ENCODE results near the gene CCDC177. TPM values are rescaled to one million over a fixed set of nuclear protein-coding genes. Genes with fewer than 3 reads are reported as not detected.

Gene CCDC177
- total RNA-seq, 1 donor from 2014 or later, result not detected

DNA sequence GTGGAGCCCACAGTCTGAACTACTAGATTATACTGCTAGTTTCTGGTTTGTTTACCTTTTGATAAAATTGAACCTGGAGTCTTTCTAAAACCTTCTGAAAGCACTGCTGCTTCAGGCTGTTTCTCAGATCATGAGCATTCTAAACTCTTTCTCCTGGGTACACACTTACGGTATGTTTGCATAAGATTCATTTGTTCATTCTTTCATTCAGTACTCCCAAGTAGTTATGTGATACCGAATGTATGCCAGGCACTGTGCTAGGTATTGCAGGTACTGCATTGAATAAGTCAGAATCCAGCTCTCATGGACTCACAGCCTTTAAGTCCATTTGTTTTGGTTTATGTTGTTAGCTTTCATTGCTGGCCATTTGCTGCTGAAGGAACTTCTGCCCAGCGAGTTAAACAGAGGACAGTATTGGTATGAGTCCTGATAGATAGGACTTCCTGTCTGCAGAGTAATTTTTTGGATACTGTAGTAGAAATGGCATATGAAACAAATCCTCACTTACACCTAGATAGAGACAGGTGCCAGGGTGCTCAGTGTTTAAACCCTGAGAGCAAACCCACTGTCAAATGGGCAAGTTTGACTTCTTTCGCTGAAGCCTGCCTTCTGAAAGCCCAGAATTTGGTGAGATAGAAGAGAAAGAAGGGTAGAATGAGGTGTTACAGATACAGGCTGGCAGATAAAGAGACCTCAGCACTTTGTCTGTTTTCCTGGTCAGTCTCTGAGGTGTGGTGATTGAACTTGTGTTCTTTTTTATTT, 38.8 kb upstream of the CCDC177 start:
- no peak for DNase-seq
- TF ChIP-seq, protein P1, sequence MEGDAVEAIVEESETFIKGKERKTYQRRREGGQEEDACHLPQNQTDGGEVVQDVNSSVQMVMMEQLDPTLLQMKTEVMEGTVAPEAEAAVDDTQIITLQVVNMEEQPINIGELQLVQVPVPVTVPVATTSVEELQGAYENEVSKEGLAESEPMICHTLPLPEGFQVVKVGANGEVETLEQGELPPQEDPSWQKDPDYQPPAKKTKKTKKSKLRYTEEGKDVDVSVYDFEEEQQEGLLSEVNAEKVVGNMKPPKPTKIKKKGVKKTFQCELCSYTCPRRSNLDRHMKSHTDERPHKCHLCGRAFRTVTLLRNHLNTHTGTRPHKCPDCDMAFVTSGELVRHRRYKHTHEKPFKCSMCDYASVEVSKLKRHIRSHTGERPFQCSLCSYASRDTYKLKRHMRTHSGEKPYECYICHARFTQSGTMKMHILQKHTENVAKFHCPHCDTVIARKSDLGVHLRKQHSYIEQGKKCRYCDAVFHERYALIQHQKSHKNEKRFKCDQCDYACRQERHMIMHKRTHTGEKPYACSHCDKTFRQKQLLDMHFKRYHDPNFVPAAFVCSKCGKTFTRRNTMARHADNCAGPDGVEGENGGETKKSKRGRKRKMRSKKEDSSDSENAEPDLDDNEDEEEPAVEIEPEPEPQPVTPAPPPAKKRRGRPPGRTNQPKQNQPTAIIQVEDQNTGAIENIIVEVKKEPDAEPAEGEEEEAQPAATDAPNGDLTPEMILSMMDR (IDR thresholded peaks at IDR 0.05), result no peak
- Histone ChIP-seq H3K9me3 (no peaks in the 10 kb centered on the region), H3K27ac (peak overlapping the region; percentile 93), H3K4me3 (peak overlapping the region; percentile 80), H3K4me1 (peaks cover 68% of the 10 kb centered on the region), H3K36me3 (no peaks in the 10 kb centered on the region), H3K27me3 (ENCODE audit: low read depth) (no peaks in the 10 kb centered on the region)
- intact Hi-C loops (cut with DNase I), result no loop called here
- ATAC-seq, result no peak

DNA sequence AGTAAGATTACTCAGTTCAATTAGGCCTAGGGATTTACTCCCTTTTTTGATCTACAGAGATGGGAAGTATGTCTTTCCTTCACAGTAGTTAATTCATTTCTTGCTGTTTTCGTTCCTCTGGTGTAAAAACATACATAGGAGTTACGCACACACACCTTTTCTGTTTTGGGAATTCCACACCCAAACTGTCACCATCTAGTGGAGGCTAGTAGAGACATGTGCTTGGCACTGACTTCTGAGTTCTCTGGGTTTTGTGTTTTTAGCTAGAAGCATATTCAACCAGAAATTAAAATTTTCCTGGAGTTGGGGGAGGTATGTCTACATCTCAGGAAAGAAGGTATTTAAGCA, 38.1 kb upstream of the CCDC177 start:
- no peak for DNase-seq

DNA sequence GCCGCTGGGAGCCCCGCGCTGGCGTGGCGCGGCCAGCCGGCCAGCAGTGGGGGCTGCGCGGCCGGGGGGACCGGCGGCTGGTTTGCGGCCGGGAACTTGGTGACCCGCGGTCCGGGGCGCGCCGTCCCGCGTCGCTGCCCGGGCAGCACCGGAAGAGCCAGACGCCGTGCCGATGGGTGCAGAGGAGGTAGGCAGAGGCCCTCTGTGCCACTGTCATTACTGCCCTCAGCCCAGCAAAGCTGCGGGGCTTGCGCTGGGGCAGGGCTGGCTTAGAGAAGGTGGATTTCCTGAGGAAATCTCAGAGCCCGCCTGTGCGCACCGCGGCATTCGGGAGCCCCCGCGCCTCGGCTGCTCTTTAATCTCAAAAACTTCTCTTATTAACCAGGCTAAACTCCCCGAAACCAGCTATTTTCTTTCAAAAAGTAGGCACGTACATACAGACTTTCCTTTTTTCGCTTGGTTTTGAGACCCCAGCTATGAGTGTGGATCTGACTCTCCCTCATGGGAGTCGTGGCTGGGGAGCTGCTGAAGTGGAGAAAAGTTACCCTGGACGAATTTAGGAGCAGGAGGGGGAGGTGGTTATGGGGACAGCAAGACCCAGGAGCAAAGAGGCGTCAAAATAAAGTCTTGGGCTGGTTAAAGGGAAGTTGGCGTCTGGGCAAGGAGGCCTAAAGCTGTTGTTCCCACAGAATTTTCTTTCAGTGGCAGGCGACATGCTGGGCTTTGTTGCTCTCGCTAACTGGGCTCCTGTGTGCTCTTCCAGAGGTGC, 37.5 kb upstream of the CCDC177 start:
- Histone ChIP-seq H3K4me3 (peak overlapping the region; percentile 80), H3K9me3 (no peaks in the 10 kb centered on the region), H3K27me3 (ENCODE audit: low read depth) (no peaks in the 10 kb centered on the region), H3K27ac (peak overlapping the region; percentile 93), H3K4me1 (peaks cover 56% of the 10 kb centered on the region), H3K36me3 (no peaks in the 10 kb centered on the region)
- TF ChIP-seq, protein P1 (IDR thresholded peaks at IDR 0.05), result no peak
- ATAC-seq (peak; percentile 26 to 27), DNase-seq (peak; percentile 54)
- intact Hi-C loops (cut with DNase I), result no loop called here

More for the DNA sequence above, 38.1 kb upstream of the CCDC177 start:
- Histone ChIP-seq H3K4me3 (peak overlapping the region; percentile 80), H3K9me3 (no peaks in the 10 kb centered on the region), H3K27ac (peak overlapping the region; percentile 93), H3K27me3 (ENCODE audit: low read depth) (no peaks in the 10 kb centered on the region), H3K4me1 (peaks cover 61% of the 10 kb centered on the region), H3K36me3 (no peaks in the 10 kb centered on the region)
- intact Hi-C loops (cut with DNase I), result no loop called here
- ATAC-seq, result no peak
- TF ChIP-seq, protein P1 (IDR thresholded peaks at IDR 0.05), result no peak

DNA sequence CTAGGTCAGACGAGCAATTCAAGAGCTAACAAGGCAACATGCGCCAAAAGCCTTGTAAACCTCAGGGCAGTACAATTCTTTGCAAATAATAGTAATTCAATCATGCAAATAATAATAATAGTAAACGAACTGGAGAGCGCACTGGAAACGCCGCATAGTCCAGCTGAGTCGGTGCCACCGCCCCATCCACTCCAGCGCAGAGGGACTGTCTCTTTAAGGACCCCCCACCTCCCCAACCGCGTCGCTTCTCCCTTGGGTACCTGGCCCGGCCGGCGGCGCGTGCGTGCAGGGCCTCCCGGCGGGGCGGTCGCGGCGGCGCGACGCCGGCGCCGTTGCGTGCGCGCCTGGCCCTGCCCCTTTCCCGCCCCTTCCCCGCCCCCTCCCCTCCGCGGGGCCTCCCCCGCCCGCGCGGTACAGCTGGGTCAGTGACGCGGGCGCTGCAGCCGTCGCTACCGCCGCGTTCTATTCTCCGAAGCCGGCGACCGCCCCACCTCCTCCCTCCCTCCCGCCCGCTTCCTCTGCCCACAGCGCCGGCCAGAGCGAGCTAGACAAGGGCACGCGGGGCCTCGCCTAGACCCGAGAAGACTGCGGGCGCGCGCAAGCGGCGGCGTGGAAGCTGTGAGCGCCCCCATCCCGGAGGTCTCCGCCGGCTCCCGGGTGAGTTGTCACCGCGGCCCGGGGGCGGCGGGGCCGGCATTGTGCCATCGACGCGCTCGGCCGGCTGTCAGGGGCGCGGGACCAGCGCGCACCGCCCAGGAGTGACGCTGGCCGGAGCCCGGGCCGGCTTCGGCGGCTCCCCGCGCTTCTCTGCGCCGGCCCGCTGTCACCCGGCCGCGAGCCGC, 36.7 kb upstream of the CCDC177 start, which contains the start of gene SUSD6:
Gene SUSD6, plus strand, starts transcription at position 425 of the 842 bp plus-strand sequence. CDS start 46,997 bp downstream, outside the sequence.
- TF ChIP-seq, protein P1 (IDR thresholded peaks at IDR 0.05), result no peak
- peak; percentile 95 for DNase-seq
- intact Hi-C loops (cut with DNase I), result no loop called here
- ATAC-seq, result peak; percentile 91 to 94
- H3K36me3 ChIP-seq, result no peaks in the 10 kb centered on the region
- peak within 1 kb of the TSS; percentile 80 for H3K4me3 ChIP-seq
- no peaks in the 10 kb centered on the region for H3K9me3 ChIP-seq
- H3K27me3 ChIP-seq (ENCODE audit: low read depth), result no peaks in the 10 kb centered on the region
- H3K4me1 ChIP-seq, result peaks cover 55% of the 10 kb centered on the region
- peak within 1 kb of the TSS; percentile 93 for H3K27ac ChIP-seq

DNA sequence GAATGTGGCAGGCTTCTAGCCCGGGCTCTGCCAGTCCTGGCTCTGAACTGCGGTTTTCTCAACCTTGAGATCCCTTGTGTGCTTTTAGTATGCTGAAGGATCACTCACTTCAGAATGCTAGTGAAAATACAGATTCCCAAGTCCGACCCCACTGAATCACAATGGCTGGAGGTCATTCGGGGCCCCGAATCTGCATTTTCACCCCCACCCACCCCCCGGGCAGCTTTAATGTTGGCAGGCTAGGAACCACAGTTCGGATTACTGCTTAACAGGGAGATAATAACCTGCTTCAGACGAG, 36.2 kb upstream of the CCDC177 start:
- Histone ChIP-seq H3K9me3 (no peaks in the 10 kb centered on the region), H3K4me1 (peaks cover 53% of the 10 kb centered on the region), H3K27me3 (ENCODE audit: low read depth) (no peaks in the 10 kb centered on the region), H3K27ac (peak overlapping the region; percentile 93), H3K36me3 (no peaks in the 10 kb centered on the region), H3K4me3 (peak overlapping the region; percentile 80)
- no peak for DNase-seq
- TF ChIP-seq, protein P1 (IDR thresholded peaks at IDR 0.05), result no peak
- ATAC-seq, result no peak
- intact Hi-C loops (cut with DNase I), result no loop called here
